A673 (cell line): ENCODE data around the gene TNIP3.

Experiments used
- CTCF ChIP-seq: fragments of 300-800, 200-600 bp; sonication (generic); conservative IDR thresholded peaks from 2 replicates; pipeline ENCODE4 v1.5.1; 2017; ENCODE audit warnings: low read depth, mild to moderate bottlenecking, antibody characterized with exemption, low read length, moderate library complexity, mixed read lengths
- EZH2 ChIP-seq: fragments of 200-600 bp; sonication (generic); IDR thresholded peaks from 2 replicates; pipeline ENCODE4 v1.6.1; 2017; ENCODE audit warnings: borderline replicate concordance, low read depth, mild to moderate bottlenecking, mixed read lengths, antibody characterized with exemption, low read length; ENCODE audit not compliant: poor library complexity, severe bottlenecking

DNA sequence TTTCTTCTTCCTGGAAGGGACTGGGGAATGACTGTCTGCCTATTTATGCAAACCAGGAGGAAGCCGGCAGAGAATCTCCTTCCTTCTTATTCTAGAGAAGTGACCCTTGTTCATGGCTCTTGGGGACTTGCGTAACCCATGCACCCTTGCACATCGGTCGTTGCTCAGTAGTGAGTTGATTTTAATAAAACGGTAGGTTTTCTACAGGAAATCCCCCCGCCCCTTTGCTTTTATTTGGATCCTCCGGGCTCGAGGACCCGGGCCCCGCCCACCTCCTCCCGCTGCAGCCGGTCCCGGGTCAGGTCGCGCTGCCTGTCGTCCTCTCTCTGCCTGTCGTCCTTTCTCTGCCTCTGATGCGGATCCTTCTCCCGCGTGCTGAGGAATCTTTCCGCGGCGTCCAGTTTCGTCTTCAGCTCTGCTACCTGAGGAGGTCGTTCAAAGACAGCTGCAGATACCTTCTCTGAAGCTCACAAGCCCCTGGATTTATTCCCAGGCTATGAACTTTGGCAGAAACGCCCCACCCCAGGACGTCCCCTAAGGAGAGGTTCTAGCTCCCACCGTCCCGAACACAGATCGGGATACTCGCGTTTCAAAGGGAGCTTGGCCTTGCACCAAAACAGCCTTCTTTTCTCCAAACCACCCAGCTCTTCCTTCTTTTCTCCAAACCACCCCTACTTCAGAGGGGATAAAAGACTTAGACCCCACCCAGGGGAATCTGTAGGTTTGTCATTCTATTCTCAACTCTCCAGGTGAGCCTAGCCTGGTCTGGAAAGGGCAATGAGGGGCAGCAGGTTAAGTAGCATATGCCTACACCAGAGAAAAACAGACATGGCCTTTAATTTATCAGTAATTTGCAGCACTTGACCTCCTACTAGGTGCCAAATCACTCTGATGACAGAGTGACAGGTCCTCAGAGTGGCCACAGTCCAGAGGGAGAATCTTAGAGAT, 7.0 kb downstream of the TNIP3 start:
- TF ChIP-seq CTCF (no peak), EZH2 (no peak)
